GM12892 (cell line): ENCODE data around the gene DEFB131B.

ENCODE experiments used
- POLR2A ChIP-seq: IDR thresholded peaks from 2 replicates; pipeline ENCODE4 v1.6.1; 2011; ENCODE audit warnings: low read depth, low read length, control low read depth
- POLR2AphosphoS5 ChIP-seq: IDR thresholded peaks from 2 replicates; pipeline ENCODE4 v1.6.1; 2011; ENCODE audit warnings: low read depth, low read length, control low read depth
- TAF1 ChIP-seq: IDR thresholded peaks from 2 replicates; pipeline ENCODE4 v1.6.1; 2011; ENCODE audit warnings: low read depth, mild to moderate bottlenecking, control low read depth, low read length, borderline replicate concordance

DNA sequence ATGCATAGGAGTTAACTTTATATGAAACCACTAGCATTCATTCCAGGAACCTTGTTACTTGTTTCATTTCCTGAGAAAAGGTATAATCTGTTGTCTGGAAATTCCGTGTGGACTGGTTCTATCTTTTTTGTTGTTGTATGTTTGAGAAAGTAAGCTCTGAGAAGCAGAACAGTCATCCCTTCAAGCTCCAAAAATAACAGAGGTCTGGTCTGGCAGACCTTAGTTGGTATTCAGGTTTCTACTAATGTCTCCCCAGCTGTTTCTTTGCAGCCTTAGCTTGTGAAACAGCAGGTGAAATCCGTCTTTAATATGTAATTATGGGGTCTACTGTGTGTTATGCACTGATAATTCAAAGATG, 53.0 kb downstream of the DEFB131B start:
- TF ChIP-seq TAF1 (no peak), POLR2A (no peak), POLR2AphosphoS5 (no peak)
